ENCODE data around the gene ACOX1.

Gene ACOX1

GRCh38 chr17:75913537-75914210 lies 65.3 kb downstream of the ACOX1 start:
- TF ChIP-seq CTCF (IDR thresholded peaks at IDR 0.05; ENCODE audit: low read depth, low read length) = no peak
- no peak for DNase-seq (ENCODE audit: extremely low read depth, low read depth)

GRCh38 chr17:75910699-75911098 lies 68.3 kb downstream of the ACOX1 start:
- DNase-seq (ENCODE audit: extremely low read depth, low read depth) = no peak
- no peak for TF ChIP-seq CTCF (IDR thresholded peaks at IDR 0.05; ENCODE audit: low read depth, low read length)

GRCh38 chr17:75909812-75910274 lies 69.1 kb downstream of the ACOX1 start:
- DNase-seq (ENCODE audit: extremely low read depth, low read depth) = no peak
- no peak for TF ChIP-seq CTCF (IDR thresholded peaks at IDR 0.05; ENCODE audit: low read depth, low read length)

- DNase-seq (ENCODE audit: extremely low read depth, low read depth) = no peak
- no peak for TF ChIP-seq CTCF (IDR thresholded peaks at IDR 0.05; ENCODE audit: low read depth, low read length)
Observed at GRCh38 chr17:75909051-75909811, 69.7 kb downstream of the ACOX1 start.

- no peak for DNase-seq (ENCODE audit: extremely low read depth, low read depth)
- TF ChIP-seq CTCF (IDR thresholded peaks at IDR 0.05; ENCODE audit: low read depth, low read length) = no peak
Observed at GRCh38 chr17:75908201-75908600, 70.8 kb downstream of the ACOX1 start.

- no peak for DNase-seq (ENCODE audit: extremely low read depth, low read depth)
- TF ChIP-seq CTCF (IDR thresholded peaks at IDR 0.05; ENCODE audit: low read depth, low read length) = no peak
Observed at GRCh38 chr17:75906143-75906884, 72.7 kb downstream of the ACOX1 start.
